ENCODE measurements around the gene PCYT2.
A peak's percentile ranks its signal among the peaks of the same experiment; 100 is the strongest.
"Not testable (repeated sequence)": the region's sequence is repeated elsewhere in the genome, so short reads cannot be mapped to it uniquely, and the experiment has no call there.

Gene PCYT2

DNA sequence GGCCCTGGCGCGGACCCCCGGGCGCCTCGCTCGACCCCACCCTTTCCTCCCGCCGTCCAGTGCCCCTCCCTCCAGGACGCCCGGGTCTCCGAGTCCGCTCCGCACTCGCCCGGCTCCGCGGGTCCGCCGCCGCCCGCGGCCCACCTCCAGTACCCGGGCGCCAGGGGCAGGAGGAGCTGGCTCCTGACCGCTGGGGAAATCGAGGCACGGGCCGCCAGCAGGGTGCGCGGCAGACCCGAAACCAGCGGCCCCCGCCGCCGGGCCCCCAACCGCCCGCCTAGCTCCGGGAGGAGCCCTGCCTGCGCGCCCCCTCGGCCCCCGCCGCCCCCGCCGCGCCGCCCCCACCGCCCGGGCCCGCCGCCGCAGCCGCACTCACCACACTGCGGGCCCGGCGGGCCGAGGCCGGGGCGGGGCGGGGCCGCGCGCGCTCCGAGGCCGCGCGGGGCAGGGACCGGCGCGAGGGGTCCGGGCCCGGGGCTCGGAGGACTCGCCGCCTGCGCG lies 16.0 kb upstream of the PCYT2 start:
- peak; percentile 37 for DNase-seq

DNA sequence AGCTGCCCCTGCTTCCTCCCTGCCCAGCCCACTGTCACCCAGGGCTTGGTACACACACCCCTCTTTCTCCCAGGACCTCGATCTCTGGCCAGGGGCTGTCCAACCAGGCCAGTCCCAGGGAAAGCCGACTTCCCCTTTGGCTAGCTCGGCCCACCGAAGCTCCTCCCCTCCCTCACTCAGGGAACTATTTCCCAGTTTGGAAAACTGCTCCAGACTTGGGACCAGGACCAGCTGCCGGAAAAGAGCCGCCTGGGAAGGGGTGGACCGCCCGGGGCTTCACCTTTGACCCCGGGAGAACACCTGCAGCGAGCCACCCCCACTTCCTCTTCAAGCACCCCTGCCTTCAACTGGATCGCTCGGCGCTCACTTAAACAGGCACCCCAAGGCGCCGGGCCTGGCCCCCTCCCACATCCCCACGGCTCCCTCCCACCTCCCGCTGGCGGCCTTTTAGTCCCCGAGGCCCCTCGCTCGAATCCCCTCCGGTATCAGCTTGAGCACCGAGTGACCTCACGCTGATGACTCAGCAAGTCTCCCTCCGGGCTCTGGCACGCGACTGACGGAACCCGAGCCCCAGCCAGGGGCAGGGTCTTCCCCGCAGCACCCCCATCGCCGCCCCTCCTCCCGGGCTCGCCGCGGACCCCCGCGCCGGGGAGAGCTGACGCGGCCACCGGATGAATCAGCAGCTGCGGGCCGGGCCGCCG lies 15.4 kb upstream of the PCYT2 start:
- DNase-seq: peak; percentile 75

DNA sequence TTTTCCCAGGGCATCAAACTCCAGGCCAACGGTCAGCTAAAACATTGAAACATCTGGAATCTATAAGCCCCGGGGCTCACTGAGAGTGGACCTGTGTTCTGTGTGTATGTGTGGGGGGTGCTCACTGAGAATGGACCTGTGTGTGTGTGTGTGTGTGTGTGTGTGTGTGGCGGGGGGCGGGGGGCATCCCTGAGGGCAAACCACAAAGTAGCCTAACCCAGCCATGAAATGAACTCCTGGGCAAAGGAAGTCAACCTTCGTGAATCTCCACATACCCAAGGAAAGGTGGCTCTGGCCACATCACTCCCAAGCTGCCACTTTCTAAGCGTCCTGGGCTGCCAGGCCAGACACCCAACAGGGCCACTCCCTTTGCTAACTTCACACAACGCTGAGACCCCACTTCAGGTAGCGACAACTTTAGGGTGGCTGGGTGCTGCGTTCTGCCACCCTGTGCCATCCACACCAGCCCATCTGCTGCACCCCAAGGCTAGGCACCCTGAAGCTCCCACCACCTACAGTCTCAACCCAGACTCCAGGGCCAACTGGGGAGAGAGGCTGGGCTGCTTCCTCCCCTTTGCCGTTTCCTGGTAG lies 14.8 kb upstream of the PCYT2 start:
- no peak for DNase-seq

DNA sequence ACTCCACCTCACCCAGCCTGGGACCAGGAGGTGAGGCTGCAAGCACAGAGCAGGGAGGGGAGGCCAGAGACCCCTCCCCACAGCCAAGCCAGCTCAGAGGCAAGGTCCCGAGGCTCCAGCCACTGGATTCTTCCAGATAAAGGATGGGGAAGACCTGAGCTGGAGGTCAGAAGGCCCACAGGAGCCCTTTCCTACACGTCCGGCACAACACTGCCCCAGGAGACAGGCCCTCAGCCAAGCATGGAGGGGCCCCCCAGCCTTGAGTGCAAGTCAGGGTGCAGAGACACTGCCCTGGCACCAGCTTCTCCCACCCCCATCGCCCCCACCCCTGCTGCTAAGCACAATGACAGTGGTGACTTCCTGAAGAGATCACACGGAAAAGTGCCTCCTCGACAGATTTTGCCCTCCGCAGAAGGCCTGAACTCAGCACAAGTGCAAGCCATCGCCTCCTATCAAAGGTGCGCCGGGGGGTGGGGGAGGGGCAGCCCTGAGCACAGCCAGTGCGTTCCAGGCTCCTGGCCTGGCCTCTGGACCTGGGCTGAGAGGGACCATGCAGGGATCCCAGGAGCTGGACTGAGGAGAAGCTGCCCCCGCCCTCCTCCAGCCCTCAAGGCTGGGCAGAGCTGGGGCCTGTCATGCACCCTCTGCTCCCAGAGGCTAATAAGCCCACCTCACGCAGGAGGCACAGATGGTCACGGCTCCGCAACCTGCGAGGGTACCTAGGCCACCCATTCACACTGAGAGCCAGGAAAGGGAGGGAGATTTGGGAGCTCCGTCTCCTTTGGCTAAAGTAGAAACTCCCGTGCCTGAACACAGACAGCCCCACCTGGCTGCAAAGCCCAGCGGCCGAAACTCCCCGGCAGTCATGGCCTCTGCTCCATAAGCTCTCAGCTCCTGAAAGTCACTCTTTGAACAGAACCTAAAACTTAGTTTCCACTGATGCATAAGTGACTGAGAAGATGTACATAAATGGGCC lies 13.6 kb upstream of the PCYT2 start:
- DNase-seq: peak; percentile 18

DNA sequence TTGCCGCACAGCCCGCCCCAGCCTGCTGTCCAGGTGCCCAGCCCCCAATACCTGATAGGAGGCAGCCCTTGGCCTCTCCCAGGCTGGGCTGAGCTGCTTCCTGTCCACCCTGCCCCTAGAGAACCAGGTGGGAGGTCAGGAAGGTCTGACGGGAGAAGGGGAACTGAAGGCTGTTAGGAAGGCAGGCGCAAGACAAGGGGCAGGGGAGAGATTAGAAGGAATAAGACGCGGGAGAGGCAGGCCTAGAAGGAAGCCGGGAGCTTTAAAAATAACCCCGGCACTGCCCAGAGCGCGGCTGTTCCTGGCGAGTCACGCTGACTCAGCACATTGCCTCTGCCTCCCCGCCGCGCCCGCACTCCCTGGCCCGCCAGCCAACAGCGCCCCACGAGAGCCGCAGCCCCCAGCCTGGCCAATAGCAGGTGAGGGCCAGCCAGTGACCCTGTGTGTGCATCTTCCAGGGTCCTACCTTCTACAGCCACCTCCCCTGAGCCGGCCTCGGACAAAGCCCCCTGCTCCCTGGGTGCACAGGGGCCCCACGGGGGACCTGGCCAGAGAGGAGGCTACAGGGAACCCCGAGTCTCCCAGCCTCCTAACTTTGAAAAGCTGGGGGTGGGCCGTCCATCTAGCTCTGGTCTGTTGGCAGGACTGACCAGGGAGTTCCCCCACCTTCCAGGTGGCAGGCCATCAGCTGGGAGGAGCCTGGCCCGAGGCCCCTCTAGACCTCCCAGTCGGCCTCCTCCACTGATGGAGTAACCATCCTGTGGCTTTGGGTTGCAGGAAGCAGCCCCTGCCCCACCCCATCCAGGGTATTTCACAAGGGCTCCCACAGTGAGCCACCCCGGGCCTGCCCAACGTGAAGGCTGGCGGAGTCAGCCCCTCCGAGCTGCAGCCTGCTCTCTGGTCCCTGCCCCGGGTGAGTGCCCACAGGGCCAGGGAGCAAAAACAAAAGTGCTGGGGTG lies 12.4 kb upstream of the PCYT2 start:
- no peak for DNase-seq

DNA sequence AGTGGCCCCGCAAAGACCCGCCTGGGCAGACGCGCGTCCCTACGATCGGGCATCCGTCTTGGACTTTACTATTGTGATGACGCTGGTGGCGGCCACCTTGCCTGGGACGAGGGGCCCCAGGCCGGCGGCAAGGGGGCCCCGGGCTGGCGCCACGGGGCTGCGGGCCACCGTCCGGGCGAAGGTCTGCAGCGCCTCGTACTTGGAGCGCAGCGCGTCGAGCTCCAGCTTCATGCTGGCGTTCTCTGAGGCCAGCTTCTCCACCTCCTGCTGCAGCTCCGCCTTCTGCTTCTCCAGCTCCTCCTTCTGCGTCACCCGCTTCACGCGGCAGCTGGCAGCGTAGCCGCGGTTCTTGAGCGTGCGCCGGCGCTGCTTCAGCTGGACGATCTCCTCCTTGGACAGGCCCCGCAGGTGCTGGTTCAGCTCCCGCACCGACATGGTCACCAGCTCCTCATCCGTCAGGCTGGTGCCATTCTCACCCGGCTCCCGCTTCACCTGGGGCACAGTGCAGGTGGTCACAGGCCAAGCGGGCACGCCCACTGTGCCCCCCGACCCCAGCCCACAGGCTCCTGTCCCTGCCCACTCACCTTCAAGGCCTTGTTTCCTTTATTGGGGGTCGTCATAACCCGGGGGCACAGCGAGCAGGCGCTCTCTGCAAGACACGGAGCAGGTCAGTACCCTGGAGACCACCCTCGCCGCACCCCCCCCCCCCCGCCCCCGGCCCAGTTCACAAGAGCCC lies 11.5 kb upstream of the PCYT2 start:
- no peak for DNase-seq

DNA sequence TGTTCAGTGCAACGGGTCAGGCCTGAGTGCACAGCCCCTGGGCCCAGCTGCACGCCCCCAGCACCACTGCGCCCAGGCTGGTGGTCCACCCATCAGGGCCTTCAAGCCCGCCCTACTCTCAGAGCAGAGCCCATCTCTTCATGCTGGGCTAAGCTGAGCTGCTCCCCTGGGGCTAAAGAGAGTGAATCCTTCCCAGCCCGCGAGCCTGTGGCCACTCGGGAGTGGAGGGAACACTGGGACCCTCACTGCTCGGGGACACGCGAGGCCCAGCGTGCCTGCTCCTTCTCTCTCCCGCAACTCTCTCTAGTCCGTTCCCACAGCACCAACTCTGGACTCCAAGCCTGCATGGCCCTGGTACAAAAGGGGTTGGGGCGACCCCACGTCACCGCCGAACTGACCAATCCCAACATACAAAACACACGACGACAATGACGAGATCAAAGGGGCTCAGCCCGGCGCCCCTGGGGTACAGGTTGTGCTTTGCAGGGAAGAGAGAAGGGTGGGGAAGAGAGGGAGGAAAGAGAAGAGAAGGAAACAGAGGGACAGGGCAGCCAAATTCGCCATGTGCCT lies 10.9 kb upstream of the PCYT2 start:
- DNase-seq: no peak

DNA sequence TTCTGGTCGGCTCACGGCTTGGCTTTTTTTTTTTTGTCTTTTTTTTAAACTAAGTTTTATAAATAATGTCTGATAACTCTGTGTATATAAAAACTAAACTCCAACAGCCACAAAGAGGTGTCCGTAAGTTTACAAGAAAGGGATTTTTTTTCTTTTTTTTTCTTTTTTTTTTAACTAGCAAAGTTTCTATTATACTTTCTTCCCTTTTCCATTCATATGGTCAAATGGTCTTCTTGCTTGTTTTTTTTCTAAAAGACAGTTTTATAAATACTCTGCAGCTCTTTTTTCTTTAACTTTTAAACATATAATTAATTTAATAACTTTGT lies 10.3 kb upstream of the PCYT2 start:
- no peak for DNase-seq

DNA sequence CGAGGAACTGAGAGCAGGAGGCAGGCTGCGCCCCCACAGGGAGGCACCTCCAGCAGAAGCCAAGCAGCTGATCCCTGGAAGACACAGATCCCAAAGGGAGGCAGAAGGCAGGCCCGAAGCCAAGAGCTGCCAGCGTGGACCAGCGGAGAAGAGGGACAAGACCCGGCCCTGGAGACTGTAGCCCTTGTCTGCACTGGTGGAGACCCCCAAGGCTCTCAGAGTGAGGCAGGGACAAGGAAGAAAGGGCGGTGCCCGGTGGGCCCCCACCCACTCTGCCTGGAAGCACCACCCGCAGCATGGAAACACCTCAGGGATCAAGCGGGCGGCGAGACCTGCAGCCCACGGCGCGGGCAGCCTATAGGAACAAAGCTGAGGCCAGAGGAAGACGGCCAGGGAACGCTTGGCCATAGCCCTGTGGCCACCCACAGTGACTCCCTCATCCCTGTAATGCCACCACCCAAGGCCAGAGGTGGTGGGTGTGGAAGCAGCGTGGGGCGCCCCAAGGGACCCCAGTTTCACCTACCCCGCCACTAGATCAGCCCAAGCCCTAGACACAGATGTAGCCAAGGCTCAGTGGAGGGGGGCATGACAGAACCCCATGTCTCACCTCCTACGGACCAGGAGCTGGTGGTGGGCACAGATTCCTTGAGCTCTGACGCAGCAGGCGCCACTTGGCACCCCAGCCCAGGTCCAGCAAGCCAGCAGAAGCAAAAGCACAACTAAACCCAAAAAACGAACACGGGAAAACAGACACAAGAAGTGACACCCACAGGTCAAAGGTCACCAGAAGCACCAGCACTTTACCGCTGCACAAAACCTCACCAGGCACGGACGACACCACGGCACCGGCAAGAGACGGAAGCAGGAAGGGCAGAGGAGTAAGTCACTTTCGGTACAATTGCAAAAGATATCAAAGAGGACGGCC lies 9.7 kb upstream of the PCYT2 start:
- no peak for DNase-seq

DNA sequence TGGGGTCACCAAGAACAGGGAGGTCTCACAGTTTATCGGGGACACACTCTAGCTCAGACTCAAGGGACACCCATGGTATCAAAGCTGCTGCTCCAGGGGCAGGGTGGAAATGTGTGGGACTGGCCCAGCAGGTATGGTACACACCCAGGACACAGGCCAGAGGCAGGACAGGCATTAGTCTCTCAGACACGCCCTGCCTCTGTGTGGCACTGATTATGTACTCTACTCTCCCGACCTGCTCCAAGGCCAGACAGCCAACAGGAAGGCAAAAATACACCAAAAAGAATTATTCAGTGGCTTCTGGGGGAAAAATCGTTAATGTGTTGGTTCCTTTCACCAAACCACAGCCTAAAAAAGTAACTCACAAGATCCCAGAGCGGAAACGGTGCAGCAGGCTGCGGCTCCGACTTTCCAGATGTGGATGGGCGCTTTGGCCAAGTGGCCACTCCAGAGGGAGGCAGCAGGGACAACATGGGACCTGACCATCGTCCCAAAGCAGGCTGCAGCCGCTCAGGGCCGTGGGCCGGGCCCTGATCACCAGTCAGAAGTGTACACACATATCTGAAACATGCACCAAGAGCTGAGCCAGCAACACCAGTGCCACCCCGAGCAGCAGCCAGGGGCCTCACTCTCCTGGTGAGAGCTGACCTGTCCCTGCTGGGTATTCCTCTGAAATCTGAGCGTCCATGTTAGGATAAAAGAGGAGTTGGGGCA lies 7.8 kb upstream of the PCYT2 start:
- no peak for DNase-seq

DNA sequence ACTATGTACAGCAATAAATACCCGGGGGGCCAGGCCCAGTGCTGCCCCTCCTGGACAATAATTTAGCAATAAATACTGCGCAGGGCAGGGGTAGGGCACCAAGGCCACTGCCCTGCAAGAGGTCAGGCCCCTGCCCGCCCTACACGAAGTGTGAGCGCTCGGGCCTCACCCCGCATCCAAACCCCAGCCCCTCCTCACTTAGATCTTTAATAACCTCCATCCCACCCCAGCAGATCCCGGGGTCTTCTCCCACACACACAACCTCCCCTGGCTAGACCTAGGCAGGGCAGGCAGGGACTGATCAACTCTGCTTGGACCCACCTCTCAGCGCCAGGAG lies 7.1 kb upstream of the PCYT2 start:
- not testable (repeated sequence) for DNase-seq

DNA sequence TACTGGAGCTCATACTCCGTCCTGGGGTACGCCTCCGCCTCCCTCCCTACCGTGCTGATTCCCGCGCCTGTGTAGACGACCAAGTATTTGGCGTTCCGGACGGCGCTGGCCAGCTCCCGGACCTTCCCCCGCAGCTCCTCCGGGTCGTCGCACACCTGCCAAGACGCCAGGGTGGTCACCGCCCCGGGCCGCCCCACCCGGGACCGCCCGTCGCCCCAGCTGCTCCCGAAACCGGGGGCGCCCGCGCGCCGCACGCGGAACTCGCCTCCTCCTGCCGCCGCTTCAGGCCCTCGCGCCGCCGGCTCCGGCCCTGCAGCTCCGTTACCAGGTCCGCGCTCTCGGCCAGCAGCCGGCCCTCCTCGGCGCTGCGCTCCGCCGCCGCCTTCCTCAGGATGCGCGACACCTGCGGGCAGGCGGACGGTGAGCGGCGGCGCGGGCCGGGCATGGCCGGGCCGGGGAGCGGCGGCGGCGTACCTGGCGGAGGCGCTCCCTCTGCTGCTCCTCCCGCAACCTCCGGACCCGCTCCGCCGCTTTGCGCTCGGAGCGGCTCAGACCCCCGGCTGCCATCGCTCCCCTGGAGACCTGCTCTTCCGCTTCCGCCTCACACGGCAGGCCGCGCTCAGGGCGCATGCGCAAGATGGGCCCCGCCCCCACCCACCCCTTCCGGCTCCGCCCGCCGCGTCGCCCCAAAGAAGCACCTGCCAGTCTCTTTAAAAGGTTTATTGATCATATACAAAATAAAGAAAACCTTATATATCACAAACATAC lies 6.5 kb upstream of the PCYT2 start, which contains the start of gene SIRT7:
SIRT7 (minus strand) TSS at position 612 of the 768 bp plus-strand sequence; CDS start at position 567, 45 bp downstream.
- DNase-seq: peak; percentile 73

DNA sequence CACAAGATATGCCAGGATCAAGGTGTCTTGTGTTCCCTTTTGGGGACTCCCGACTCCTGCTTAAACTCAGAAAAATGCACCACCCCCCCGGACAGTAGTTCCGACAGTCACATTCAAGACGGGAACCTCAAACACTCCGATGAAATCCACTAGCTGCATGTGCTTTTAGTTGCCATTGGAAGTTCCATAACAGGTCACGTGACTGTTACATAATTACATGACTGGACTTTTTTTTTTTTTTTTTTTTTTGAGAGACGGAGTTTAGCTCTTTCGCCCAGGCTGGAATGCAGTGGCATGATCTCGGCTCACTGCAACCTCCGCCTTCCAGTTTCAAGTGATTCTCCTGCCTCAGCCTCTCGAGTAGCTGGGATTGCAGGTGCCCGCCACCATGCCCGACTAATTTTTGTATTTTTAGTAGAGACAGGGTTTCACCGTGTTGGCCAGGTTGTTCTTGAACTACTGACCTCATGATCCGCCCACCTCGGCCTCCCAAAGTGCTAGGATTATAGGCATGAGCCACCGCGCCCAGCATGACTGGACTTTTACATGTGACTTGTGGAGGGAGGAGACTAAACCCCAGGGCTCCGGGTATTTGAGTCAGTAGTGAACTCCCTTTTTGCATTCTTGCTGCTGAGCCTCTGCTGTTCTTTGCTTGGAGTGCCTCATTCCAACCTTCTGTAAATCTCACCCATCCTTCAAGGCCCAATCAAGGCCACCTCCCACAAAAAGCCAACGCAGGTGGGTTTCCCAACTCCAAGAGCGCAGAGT lies 5.2 kb upstream of the PCYT2 start:
- DNase-seq: no peak

DNA sequence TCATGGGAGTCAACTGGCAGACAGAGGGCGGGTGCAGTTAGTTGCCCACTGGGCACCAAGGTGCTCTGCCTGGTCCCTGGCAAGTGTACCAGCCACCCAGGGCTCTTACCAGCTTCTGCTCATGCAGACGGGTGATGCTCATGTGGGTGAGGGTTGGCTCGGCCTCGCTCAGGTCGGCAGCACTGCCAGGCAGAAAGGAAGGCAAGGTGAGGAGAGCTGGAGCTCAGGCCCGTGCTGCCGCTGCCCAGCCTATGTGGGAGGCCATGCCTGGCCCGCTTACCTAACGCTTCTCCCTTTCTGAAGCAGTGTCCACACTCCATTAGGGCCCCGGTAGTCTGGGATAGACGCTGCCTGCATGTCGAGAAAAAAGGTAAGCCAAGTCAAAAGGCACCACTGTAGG lies 4.1 kb upstream of the PCYT2 start:
- no peak for DNase-seq

DNA sequence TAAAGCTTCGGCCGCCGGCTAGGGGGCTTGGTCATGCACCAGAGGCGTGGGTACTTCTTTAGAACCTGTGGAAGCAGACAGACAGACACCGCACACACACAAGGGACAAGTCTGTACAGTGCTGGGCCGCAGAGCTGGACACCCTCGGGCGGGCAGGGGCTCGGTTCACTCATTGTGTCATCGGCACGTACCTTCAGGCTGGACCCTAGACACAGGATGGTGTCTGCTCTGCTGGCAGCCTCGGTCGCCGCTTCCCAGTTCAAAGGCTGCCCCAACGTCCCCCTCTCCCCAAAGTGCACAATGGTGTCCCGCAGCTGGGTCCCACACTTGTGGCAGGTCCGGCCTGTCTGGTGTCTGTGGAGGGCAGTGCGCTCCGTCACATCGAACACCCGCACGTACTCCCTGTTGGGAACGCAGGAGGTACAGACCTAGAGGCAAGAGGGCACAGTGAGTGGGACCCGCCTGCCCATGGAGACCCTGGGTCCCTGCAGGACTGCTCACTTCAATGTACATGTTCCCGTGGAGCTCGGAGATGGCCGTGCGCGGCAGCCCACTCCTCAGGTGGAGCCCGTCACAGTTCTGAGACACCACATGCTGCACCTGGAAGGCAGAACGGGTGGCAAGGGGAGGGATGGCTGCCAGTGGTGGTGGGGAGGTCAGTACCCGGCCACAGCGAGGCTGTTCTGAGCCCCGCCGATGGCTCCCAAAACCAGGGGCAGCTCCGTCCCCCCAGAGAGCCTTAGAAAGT lies 3.1 kb upstream of the PCYT2 start:
- no peak for DNase-seq

DNA sequence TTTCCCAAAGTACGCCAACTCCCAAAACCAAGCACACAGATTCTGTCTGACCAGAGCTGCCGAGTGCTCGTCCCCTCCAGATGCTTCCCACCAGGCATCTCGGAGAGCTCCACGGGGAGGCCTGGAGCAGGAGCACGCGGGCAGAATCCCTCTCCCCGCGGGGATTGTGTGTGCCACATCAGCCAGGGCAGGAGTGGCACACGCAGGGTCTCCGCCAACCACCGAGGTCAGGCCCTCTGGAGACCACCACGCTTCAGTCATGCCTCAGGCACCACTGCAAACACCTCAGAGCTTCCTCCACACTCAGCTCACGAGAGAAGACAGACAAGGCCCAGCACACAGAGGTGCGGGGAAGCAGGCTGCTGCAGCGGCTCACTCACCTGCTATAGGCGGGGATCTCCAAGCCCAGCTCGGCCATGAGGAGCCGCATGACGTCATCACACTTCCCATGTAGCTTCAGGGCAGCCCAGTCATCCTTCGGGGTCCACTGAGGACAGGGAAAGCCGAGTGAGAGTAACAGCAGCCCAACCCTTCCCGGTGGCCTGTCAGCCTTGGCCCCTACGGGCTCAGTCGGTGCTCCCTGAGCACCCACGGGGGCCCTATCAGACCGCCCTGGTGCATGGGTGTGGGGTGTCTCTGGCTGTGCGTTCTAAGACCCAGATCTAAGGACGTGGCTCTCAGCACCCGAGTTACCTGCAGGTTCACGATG lies 2.3 kb upstream of the PCYT2 start:
- DNase-seq: no peak

Measured in stimulated activated naive CD4-positive, alpha-beta T cell treated with Interleukin-2 at 50 U/mL for 16 hours (primary cell).